GM19455 (cell line): ENCODE results near the gene GSTA5.
"Not testable (repeated sequence)": the region's sequence is repeated elsewhere in the genome, so short reads cannot be mapped to it uniquely, and the experiment has no call there.

Source experiments
- ATAC-seq: cut with Tn5 transposase; IDR thresholded peaks from one replicate; pipeline ENCODE4 v1.9.1; 2021; ENCODE audit not compliant: unreplicated experiment

GSTA5 gene

DNA sequence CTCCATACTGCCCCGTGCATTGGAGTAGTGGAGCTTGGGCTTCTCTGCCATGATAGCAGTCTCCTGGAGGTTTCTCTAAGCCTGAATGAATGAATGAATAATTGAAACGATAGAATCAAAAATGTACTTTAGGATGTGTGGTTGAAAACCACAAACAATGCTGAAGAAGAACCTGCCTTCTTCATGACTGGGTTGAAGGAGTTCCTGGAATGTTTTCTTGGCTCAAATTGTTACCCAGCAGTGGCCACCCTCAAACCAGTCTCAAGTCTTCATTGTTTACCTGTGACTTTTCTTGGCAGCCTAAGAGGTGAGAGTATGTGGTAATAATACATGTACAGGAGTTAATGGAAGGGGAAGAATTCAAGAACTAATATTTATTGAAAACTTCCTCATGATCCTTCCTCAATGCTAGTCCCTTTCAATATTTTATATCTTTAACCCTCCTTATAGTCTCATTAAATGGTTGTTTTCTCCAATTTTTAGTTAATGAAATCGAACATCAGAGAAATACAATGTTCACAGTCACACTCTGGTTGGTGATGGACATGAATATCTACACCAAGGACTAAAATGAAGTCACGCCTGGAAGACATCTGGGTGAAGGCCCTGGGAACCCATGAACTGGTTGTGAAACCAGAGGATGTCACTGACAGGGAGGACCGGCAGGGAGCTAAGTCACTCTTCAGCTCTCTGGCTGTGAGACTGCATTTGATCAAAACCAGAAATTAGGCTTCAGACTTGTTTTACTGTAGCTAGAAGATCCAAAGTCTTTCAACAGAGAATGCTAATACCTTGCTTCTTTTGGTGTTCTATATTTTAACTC lies at the start of gene GSTA5:
Gene GSTA5 (minus strand): TSS at position 51 of the 823 bp plus-strand sequence.
- ATAC-seq = no peak

DNA sequence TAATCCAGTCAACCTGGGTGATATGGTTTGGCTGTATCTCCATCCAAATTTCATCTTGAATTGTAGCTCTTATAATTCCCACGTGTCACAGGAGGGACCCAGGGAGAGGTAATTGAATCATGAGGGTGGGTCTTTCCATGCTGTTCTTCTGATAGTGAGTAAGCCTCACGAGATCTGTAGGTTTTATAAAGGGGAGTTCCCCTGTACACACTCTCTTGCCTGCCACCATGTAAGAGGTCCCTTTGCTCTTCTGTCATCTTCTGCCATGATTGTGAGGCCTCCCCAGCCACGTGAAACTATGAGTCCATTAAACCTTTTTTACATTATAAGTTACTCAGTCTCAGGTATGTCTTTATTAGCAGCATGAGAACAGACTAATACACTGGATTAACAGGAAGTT lies 49.4 kb upstream of the GSTA5 start:
- ATAC-seq = no peak

- no peak for ATAC-seq
Observed at GRCh38 chr6:52887910-52888524, 47.4 kb upstream of the GSTA5 start.

- peak; percentile 99 for ATAC-seq
Observed at GRCh38 chr6:52881996-52882841, 41.6 kb upstream of the GSTA5 start.

- no peak for ATAC-seq
Observed at GRCh38 chr6:52881662-52881995, 41.0 kb upstream of the GSTA5 start.

DNA sequence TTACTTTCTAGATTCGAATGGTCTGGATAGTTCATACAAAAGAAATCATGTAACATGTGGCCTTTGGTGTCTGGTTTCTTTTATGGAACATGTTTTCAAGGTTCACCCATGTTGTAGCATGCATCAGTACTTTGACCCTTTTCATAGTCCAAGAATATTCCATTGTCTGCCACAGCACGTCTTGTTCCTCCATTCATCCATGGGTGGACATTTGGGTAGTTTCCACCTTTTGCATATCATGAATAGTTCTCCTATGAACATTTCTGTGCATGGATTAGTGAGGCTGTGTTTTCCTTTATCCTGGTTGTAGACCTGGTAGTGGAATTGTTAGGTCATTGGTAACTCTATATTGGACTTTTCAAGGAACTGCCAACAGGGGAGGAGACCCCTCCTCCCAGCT lies 37.2 kb upstream of the GSTA5 start:
- no peak for ATAC-seq

GRCh38 chr6:52877168-52877567 lies 36.6 kb upstream of the GSTA5 start:
- no peak for ATAC-seq

GRCh38 chr6:52876056-52876787 lies 35.6 kb upstream of the GSTA5 start:
- ATAC-seq = no peak

DNA sequence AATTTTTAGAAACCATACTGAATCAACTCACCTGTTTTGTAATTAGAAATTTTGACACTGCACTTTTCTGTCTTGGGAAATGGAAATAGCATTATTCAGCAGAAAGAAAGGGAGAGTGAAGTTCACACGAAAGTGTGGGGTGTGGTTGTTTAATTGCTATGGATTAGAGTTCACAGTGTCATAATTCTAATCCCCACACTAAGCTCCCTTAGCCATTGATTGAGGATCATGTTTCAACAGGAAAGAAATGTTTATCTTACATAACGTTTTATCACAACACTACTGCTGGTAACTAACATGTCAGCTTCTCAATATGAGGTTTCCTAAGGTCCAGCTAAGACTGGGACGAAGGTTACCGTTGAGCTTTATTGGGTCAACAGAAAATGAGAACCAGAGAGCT lies 31.4 kb upstream of the GSTA5 start:
- ATAC-seq = no peak

DNA sequence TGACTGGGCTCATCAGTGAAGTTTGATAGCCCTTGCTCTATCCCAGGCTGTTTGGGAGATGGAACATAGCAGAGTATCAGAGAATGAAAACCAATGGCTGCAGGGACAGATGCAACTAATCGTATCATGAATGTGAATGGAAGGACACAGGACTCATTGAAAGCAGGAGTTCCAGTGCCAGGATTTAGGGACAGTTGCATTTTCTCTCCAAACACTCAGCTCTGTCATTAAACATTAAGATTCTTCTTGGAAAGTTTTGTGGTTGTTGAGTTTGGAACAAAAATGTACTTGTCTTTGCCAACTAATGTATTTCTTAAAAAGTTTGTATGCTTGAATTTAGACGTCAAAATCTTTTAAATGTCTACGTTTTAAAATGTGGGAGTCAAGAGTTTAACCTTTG lies 31.0 kb upstream of the GSTA5 start:
- no peak for ATAC-seq

- not testable (repeated sequence) for ATAC-seq
Observed at GRCh38 chr6:52870335-52871091, 29.9 kb upstream of the GSTA5 start.

DNA sequence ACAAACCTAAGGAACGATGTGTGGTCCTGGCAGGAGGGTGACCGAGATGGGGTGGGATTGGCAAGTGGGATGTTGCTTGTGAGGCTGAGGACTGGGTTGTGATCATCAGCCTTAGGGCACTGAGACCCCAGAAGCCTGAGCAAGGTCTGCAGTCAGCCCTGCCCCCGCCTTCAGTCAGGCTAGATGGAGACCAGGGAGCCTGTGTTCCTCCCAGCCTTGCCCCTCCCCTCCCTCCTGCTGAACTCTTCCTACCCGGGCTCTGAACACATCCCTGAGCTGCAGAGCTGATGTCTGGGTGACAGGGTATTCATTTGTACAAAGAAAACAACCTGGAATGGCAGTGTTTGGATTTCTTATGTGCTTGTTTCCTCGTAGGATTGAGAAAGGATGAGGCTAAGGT lies 28.3 kb upstream of the GSTA5 start:
- not testable (repeated sequence) for ATAC-seq

DNA sequence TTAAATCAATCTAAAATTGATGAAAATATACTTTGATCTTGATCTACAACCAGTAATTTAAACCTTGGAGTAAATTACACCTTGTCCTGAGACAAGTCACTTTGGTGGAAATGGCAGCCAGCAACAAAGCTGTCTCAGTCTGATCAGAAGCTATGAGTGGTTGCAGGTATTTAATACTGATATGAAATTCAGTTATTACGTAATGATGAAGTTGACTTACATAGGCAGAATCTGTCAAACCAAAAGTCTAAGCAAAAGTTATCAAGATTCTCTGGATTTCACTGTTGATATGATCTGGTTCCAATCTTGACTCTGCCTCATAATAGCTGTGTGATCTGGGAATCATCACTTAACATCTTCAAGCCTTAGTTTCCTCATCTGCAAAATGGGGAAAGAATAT lies 27.6 kb upstream of the GSTA5 start:
- ATAC-seq = no peak

DNA sequence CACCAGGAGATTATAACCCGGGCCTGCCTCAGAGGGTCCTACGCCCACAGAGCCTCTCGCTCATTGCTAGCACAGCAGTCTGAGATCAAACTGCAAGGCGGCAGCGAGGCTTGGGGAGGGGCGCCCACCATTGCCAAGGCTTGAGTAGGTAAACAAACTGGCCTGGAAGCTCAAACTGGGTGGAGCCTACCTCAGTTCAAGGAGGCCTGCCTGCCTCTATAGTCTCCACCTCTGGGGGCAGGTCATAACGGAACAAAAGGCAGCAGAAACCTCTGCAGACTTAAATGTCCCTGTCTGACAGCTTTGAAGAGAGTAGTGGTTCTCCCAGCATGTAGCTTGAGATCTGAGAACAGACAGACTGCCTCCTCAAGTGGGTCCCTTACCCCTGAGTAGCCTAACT lies 20.5 kb upstream of the GSTA5 start:
- not testable (repeated sequence) for ATAC-seq

DNA sequence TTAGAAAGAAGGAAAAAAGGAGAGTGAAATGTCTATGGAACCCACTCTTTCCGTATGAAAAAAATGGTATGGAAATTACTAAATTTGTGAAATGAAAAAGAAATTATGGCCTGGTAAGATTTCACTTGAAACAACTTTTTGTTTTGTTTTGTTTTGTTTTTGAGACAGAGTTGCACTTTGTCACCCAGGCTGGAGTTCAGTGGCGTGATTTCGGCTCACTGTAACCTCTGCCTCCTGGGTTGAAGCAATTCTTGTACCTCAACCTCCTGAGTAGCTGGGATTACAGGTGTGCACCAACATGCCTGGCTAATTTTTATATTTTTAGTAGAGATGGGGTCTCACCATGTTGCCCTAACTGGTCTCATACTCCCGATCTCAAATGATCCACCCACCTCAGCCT lies 17.8 kb upstream of the GSTA5 start:
- no peak for ATAC-seq

DNA sequence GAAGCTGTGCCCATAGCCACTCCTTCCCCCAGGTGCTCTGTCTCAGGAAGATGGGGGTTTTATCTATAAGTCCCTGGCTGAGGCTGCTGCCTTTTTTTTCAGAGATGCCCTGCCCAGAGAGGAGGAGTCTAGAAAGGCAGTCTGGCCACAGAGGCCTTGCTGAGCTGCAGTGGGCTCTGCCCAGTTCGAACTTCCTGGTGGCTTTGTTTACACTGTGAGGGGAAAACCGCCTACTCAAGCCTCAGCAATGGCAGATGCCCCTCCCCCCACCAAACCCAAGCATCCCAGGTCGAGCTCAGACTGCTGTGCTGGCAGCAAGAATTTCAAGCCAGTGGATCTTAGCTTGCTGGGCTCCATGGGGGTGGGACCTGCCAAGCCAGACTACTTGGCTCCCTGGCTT lies 15.5 kb upstream of the GSTA5 start:
- ATAC-seq = not testable (repeated sequence)

- ATAC-seq = no peak
Observed at GRCh38 chr6:52849137-52849536, 8.5 kb upstream of the GSTA5 start.

DNA sequence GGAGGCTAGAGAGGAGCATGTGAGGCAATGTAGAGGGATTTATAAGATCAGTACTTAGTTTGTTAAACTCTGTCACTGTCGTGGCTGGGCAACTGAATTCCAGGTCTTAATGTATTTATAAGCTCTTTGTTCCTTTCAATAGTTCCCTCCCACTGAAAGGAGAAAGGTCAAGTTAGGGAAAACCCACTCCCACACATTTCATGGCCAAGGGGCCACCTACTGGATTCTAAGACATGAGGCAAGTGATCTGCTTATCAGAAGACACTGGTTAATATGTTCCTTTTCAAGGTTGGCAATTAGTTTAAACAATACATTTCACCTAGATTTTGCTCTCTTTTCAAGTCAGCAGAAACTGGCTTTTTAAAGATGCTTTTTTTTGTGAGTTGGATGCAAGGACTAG lies 5.4 kb upstream of the GSTA5 start:
- ATAC-seq = no peak

DNA sequence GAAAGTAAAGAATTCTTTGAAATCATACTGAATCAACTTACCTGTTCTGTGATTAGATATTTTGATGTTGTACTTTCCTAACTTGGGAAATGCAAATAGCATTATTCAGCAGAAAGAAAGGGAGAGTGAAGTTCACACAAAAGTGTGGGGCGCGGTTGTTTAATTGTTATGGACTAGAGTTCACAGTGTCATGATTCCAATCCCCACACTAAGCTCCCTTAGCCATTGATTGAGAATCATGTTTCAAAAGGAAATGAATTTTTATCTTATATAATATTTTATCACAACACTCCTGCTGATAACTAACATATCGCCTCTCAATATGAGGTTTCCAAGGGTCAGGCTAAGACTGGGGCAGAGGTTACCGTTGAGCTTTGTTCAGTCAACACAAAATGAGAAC lies 3.0 kb upstream of the GSTA5 start:
- ATAC-seq = no peak
